GM12872 (cell line): ENCODE measurements around the gene E2F1.

Experiments
- TF ChIP-seq, protein P1 (sequence below): IDR thresholded peaks from 3 replicates; pipeline ENCODE4 v1.5.1; 2011; ENCODE audit warnings: low read depth, mild to moderate bottlenecking, low read length, moderate library complexity; ENCODE audit not compliant: insufficient read depth

Gene E2F1

DNA sequence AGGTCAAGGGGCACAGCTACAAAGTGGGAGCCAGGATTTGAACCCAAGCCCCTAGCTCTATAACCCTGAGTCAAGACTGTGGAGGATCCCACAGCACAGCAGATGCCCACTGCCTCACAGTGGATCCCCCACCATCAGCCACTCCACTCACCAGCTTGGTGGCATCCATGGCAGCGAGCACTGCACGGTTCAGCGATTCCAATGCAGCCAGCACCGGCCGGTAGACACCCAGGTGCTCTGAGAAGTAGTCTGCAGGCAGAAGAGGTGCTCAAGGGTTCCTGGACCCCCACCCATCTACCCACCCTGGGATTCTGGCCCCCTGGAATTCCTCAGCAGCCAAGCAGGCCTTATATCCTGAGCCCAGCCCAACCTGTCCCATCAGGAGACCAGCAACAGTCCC lies 17.0 kb downstream of the E2F1 start:
- TF ChIP-seq, protein P1, sequence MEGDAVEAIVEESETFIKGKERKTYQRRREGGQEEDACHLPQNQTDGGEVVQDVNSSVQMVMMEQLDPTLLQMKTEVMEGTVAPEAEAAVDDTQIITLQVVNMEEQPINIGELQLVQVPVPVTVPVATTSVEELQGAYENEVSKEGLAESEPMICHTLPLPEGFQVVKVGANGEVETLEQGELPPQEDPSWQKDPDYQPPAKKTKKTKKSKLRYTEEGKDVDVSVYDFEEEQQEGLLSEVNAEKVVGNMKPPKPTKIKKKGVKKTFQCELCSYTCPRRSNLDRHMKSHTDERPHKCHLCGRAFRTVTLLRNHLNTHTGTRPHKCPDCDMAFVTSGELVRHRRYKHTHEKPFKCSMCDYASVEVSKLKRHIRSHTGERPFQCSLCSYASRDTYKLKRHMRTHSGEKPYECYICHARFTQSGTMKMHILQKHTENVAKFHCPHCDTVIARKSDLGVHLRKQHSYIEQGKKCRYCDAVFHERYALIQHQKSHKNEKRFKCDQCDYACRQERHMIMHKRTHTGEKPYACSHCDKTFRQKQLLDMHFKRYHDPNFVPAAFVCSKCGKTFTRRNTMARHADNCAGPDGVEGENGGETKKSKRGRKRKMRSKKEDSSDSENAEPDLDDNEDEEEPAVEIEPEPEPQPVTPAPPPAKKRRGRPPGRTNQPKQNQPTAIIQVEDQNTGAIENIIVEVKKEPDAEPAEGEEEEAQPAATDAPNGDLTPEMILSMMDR, result no peak

DNA sequence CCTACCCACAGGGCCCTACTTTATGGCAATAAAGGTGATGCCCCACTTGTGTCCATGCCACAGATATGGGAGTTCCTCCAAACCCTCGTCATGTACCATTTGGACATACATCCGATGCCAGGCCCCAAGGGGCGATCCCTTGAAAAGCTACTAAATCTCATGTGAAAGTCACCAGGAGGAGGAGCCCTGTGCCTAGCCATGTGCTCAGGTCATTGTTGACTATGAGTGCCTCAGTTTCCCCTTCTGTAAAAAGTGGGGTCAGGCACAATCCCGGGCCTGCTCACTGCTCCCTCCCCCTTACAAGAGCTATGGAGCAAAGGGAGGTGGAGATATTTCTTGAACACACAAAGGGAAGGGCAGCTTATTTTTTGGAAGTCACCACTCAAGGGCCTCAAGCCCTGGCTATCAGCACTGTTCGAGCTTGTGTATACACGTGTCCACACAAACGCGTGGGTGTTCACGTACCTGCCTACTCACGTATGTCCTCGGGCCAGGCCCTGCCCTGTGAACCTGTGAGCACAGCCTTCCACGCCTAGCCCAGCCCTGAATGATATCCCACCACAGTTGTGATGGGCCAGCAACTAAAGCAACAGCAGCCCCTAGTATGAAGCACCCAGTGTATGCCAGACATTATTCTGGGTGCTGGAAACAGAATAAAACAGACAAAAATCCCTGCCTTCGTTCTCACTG lies 17.6 kb downstream of the E2F1 start:
- TF ChIP-seq, protein P1, result no peak

DNA sequence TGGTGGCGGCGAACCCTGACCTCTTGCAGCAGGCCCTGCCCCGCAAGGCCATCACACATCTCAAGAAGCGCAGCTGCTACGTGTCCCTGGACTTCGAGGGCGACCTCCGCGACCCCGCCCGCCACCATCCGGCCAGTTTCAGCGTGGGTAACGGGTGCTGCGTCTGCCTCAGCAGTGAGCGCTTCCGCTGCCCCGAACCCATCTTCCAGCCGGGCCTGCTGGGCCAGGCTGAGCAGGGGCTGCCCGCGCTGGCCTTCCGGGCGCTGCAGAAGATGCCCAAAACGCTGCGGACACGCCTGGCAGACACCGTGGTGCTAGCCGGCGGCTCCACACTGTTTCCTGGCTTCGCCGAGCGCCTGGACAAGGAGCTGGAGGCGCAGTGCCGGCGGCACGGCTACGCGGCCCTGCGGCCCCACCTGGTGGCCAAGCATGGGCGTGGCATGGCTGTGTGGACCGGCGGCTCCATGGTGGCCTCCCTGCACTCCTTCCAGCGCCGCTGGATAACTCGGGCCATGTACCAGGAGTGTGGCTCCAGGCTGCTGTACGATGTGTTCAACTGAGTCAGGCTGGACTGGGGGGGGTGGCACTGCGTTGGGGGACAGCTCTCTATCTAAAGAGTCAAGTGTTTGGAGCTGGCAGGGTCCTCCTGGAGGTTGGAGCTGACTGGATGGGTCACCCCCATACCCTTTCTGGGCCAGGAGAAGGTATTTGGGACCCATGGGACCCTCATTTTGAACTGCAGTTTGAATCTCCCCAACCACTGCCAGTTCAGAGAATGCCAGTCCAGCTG lies 18.3 kb downstream of the E2F1 start:
- TF ChIP-seq, protein P1, result peak; percentile 98

DNA sequence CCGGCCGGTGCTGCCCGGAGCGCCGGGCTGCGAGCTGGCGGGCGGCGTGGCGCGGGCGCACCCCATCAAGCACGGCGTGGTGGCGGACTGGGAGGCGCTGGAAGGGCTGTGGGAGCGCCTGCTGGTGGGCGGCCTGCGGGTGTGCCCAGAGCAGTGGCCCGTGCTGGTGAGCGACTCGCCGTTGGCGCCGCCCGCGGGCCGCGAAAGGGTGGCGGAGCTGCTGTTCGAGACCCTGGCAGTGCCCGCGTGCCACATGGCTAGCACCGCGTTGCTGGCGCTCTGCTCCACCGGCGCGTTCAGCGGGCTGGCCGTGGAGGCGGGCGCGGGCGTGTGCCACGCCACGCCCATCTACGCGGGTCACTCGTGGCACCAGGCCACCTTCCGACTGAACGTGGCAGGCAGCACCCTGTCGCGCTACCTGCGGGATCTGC lies 18.9 kb downstream of the E2F1 start:
- TF ChIP-seq, protein P1, result no peak

DNA sequence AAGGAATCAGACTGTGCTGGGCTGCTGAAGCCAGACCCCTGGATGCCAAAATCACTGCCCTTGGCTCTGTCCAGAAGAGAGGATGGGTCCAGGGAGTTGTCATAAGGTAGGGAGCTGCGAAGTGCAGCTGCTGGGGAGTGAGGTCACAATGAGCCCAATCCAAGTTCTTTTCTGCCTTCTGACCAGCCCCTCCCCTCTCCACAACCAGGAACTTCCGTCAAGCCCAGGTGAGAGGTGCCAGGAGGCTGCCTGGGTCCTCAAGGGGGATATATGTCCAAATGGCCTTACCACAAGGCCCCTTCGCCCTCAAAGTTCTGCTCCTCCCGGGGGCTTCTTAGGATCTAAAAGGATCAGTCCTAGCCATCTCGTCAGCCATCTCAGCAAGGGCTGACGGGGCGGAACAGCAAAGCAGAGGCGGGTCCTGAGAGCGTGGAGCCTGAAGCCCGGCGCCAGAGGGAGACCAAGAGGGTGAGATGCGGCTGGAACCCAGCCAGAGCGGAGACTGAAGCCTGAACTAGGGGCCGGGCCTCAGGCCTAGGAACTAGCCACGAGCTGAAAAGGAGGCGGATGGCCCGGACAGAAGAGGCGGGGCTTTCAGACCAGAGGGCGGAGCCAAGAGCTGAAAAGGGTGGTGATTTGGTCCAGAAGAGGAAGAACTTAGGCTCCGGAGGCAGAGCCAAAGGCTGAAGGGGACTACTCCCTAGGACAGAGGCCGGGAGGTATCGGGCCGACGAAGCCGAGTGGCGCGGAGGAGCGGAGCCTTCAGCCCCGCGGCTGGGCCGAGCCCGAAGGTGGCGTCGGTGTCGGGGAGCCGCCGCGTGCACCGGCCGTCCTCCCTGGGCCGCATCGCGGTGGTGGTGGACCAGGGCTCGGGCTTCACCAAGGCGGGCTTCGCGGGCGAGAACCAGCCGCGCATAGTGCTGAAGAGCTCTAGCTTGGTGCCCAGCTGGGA lies 19.6 kb downstream of the E2F1 start, which contains the start of gene ACTL10:
Gene ACTL10, plus strand, starts transcription at position 651 of the 952 bp plus-strand sequence. CDS start 555 bp downstream, outside the sequence.
- TF ChIP-seq, protein P1, result peak; percentile 23; the same call in 1 of the 3 replicates

DNA sequence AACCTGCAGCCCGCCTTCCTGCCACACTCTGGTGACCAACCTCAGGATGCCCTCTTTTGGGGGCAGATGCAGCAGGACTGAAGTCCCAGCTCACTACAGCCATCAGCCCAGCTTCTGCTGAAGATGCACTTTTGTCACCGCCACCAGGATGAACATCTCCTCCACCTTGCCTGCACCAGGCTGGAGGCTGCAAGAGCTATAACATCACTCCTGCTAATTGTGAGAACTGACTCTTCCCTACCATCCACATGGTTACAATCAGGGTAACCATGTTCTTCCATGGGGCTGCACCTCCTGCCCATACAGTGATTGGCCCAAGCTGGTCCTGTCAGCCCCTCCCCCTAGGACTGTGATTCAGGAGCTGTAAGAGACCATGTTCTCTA lies 21.4 kb downstream of the E2F1 start:
- TF ChIP-seq, protein P1, result no peak

DNA sequence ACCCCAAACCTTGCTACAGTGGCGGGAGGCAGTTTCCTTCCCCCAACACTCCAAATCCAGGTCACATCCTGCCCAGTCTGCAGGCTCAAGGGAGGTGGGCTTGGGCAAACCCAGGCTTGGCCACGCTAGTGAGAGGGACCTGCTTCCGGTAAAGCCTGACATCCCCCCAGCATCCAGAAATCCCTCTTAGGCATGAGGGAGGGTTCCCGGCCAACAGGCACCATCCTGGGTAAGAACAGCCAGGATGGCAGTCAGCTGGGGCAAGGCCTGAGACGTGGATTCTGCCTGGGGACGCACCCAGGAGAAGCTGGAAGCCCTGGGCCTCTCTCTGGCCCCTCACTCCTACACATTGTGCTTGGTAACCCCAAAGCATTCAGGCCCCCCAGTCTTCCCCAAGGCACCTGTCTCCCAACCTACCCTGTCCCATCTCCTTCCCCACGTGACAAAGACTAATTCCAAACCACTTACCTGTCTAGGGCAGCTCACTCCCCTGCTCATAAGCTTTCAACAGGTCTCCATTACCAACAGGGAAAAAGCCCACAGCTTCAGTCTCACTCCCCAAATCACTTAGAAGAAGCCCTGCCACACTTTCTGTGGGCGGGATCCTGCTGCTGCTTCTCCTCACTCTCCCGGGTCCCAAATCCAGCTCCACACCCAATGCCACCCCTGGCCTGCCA lies 22.0 kb downstream of the E2F1 start:
- TF ChIP-seq, protein P1, result no peak
